Neuronal stem cell (in vitro differentiated cells): ENCODE measurements around the gene NME7.

Experiments
- DNase-seq: peaks from one replicate; pipeline ENCODE4 v3.0.0-alpha.2; 2013; ENCODE audit warnings: low spot score
- H2AFZ ChIP-seq: one replicate; pipeline ENCODE4 v1.6.1; 2013; ENCODE audit warnings: mild to moderate bottlenecking, low read length, inconsistent platforms
- H2AK5ac ChIP-seq: 2 replicates; pipeline ENCODE4 v1.6.1; 2013; ENCODE audit warnings: low read depth, mild to moderate bottlenecking, inconsistent platforms, low read length, moderate library complexity, mixed read lengths
- H2BK120ac ChIP-seq: 2 replicates; pipeline ENCODE4 v1.6.1; 2013; ENCODE audit warnings: low read depth, mild to moderate bottlenecking, inconsistent platforms, low read length, moderate library complexity, mixed read lengths
- H2BK12ac ChIP-seq: one replicate; pipeline ENCODE4 v1.6.1; 2013; ENCODE audit warnings: low read length, inconsistent platforms
- H2BK15ac ChIP-seq: 2 replicates; pipeline ENCODE4 v1.6.1; 2013; ENCODE audit warnings: mild to moderate bottlenecking, low read length, inconsistent platforms, mixed read lengths
- H2BK5ac ChIP-seq: one replicate; pipeline ENCODE4 v1.6.1; 2013; ENCODE audit warnings: inconsistent platforms, mild to moderate bottlenecking, low read length, moderate library complexity
- H3K14ac ChIP-seq: one replicate; pipeline ENCODE4 v1.6.1; 2013; ENCODE audit warnings: low read length, inconsistent platforms
- H3K18ac ChIP-seq: 2 replicates; pipeline ENCODE4 v1.6.1; 2013; ENCODE audit warnings: low read length, inconsistent platforms
- H3K23ac ChIP-seq: 2 replicates; pipeline ENCODE4 v1.6.1; 2013; ENCODE audit warnings: low read depth, mild to moderate bottlenecking, mixed read lengths, low read length, inconsistent platforms; ENCODE audit not compliant: poor library complexity
- H3K27ac ChIP-seq: replicated peaks from 3 replicates; pipeline ENCODE4 v1.5.1; 2013; ENCODE audit warnings: low read length, inconsistent platforms
- H3K27me3 ChIP-seq, 3 experiments: 2 replicates each; pipeline ENCODE4 v1.6.1; 2013; ENCODE audit warnings: low read length in 3 of 3, mild to moderate bottlenecking in 2 of 3, inconsistent platforms in 1 of 3, low read depth in 1 of 3, mixed read lengths in 1 of 3, moderate library complexity in 1 of 3; ENCODE audit not compliant: control insufficient read depth in 3 of 3, insufficient read depth in 3 of 3
- H3K36me3 ChIP-seq, 2 donors: replicated peaks in 1 of 2; 2 replicates each; pipeline ENCODE4 v1.6.1; 2013; ENCODE audit warnings: low read length in 2 of 2; ENCODE audit not compliant: control insufficient read depth in 2 of 2, insufficient read depth in 2 of 2
- H3K4ac ChIP-seq: 2 replicates; pipeline ENCODE4 v1.6.1; 2013; ENCODE audit warnings: inconsistent platforms, mild to moderate bottlenecking, low read length, moderate library complexity
- H3K4me1 ChIP-seq, 2 donors: 1 replicate in 1 of 2; 2 replicates in 1 of 2; pipeline ENCODE4 v1.6.1; 2013; ENCODE audit warnings: low read length in 2 of 2, low read depth in 1 of 2; ENCODE audit not compliant: control insufficient read depth in 2 of 2, insufficient read depth in 1 of 2
- H3K4me2 ChIP-seq: one replicate; pipeline ENCODE4 v1.6.1; 2013; ENCODE audit warnings: mild to moderate bottlenecking, low read length, inconsistent platforms; ENCODE audit not compliant: insufficient read depth, poor library complexity, severe bottlenecking
- H3K4me3 ChIP-seq, 2 donors: 2 replicates each; pipeline ENCODE4 v1.5.1; 2013; ENCODE audit warnings: low read length in 2 of 2, mild to moderate bottlenecking in 2 of 2, inconsistent platforms in 1 of 2, moderate library complexity in 1 of 2
- H3K79me1 ChIP-seq: one replicate; pipeline ENCODE4 v1.6.1; 2013; ENCODE audit warnings: low read depth, mild to moderate bottlenecking, inconsistent platforms, low read length, moderate library complexity
- H3K9ac ChIP-seq: one replicate; pipeline ENCODE4 v1.6.1; 2013; ENCODE audit warnings: mild to moderate bottlenecking, low read depth, low read length, inconsistent platforms; ENCODE audit not compliant: poor library complexity
- H3K9me3 ChIP-seq, 2 donors: replicated peaks in 1 of 2; 2 replicates each; pipeline versions ENCODE3 to v1.6.1; 2013; ENCODE audit warnings: low read length in 2 of 2, mild to moderate bottlenecking in 2 of 2, inconsistent platforms in 1 of 2, low read depth in 1 of 2, mixed read lengths in 1 of 2, moderate library complexity in 1 of 2; ENCODE audit not compliant: control insufficient read depth in 2 of 2, insufficient read depth in 1 of 2
- H4K8ac ChIP-seq: one replicate; pipeline ENCODE4 v1.6.1; 2013; ENCODE audit warnings: low read depth, mild to moderate bottlenecking, inconsistent platforms, low read length, moderate library complexity
- H4K91ac ChIP-seq: one replicate; pipeline ENCODE4 v1.6.1; 2013; ENCODE audit warnings: low read length, low read depth, mild to moderate bottlenecking, inconsistent platforms; ENCODE audit not compliant: poor library complexity
- WGBS, 2 donors: extraction: QIAGEN DNeasy Blood & Tissue Kit; methylation state at CpG; one replicate each; pipeline ENCODE4 v1.1.7; 2013; ENCODE audit warnings: missing lambda C conversion rate in 2 of 2, mixed read lengths in 1 of 2; ENCODE audit not compliant: insufficient read length in 2 of 2, insufficient replicate concordance in 1 of 2; ENCODE audit errors: extremely low coverage in 2 of 2; 5-methylcytosine and 5-hydroxymethylcytosine counted together

The NME7 gene

GRCh38 chr1:169094897-169095569 is 272.6 kb downstream of the NME7 start:
- Histone ChIP-seq H4K8ac (no peak overlapping the region), H2BK12ac (no peak overlapping the region), H3K79me1 (no peaks in the 10 kb centered on the region), H3K9ac (no peak overlapping the region), H3K18ac (no peak overlapping the region), H2BK120ac (no peak overlapping the region), H2AFZ (no peak overlapping the region), H3K23ac (no peak overlapping the region), H3K14ac (no peak overlapping the region), H2BK5ac (no peak overlapping the region), H2AK5ac (no peak overlapping the region), H3K36me3 (no peaks in the 10 kb centered on the region), H4K91ac (no peak overlapping the region), H3K4me1 (no peaks in the 10 kb centered on the region), H3K27ac (no peak overlapping the region), H3K4ac (no peak overlapping the region), H2BK15ac (no peak overlapping the region), H3K4me3 (no peak overlapping the region), H3K4me2 (no peak overlapping the region), H3K27me3 (peaks cover 0 to 9% (median 0%) of the 10 kb centered on the region in 3 experiments), H3K9me3 (no peaks in the 10 kb centered on the region)
- no peak for DNase-seq
- no CpG with 5 or more reads among the region's 4 CpGs for WGBS, 2 donors

- Histone ChIP-seq H3K4me3 (no peak overlapping the region), H3K27me3 (peaks cover 0 to 11% (median 0%) of the 10 kb centered on the region in 3 experiments), H3K4me1 (no peaks in the 10 kb centered on the region), H3K9ac (no peak overlapping the region), H2BK15ac (no peak overlapping the region), H3K23ac (no peak overlapping the region), H3K36me3 (no peaks in the 10 kb centered on the region), H2BK5ac (no peak overlapping the region), H3K18ac (no peak overlapping the region), H2BK12ac (no peak overlapping the region), H3K79me1 (no peaks in the 10 kb centered on the region), H2AK5ac (no peak overlapping the region), H3K4me2 (no peak overlapping the region), H3K14ac (no peak overlapping the region), H4K91ac (no peak overlapping the region), H3K9me3 (no peaks in the 10 kb centered on the region), H2BK120ac (no peak overlapping the region), H4K8ac (no peak overlapping the region), H2AFZ (no peak overlapping the region), H3K4ac (no peak overlapping the region), H3K27ac (no peak overlapping the region)
- WGBS, 2 donors = no CpG with 5 or more reads among the region's 2 CpGs
- no peak for DNase-seq
Measured at GRCh38 chr1:169092399-169092798, 275.2 kb downstream of the NME7 start.

- Histone ChIP-seq H2BK5ac (no peak overlapping the region), H4K8ac (no peak overlapping the region), H3K9ac (no peak overlapping the region), H3K27ac (no peak overlapping the region), H3K4ac (no peak overlapping the region), H2BK15ac (no peak overlapping the region), H3K4me2 (no peak overlapping the region), H2BK120ac (no peak overlapping the region), H3K14ac (no peak overlapping the region), H3K9me3 (no peaks in the 10 kb centered on the region), H3K36me3 (no peaks in the 10 kb centered on the region), H3K4me3 (no peak overlapping the region), H2BK12ac (no peak overlapping the region), H3K79me1 (no peaks in the 10 kb centered on the region), H3K23ac (no peak overlapping the region), H3K4me1 (no peaks in the 10 kb centered on the region), H2AFZ (no peak overlapping the region), H2AK5ac (no peak overlapping the region), H3K27me3 (peaks cover 0 to 11% (median 0%) of the 10 kb centered on the region in 3 experiments), H4K91ac (no peak overlapping the region), H3K18ac (no peak overlapping the region)
- DNase-seq = no peak
- whole genome bisulfite sequencing, 2 donors = no CpG with 5 or more reads among the region's 4 CpGs
Measured at GRCh38 chr1:169091480-169091941, 276.1 kb downstream of the NME7 start.

- H3K4me1 ChIP-seq = no peaks in the 10 kb centered on the region
- H3K27ac ChIP-seq = no peak overlapping the region
- no peak overlapping the region for H3K18ac ChIP-seq
- H2AFZ ChIP-seq = no peak overlapping the region
- no peaks in the 10 kb centered on the region for H3K9me3 ChIP-seq
- no peak overlapping the region for H3K14ac ChIP-seq
- H2BK5ac ChIP-seq = no peak overlapping the region
- H4K8ac ChIP-seq = no peak overlapping the region
- no peak for DNase-seq
- WGBS, 2 donors = no CpG with 5 or more reads among the region's 4 CpGs
- no peak overlapping the region for H2AK5ac ChIP-seq
- H3K36me3 ChIP-seq = no peaks in the 10 kb centered on the region
- H3K9ac ChIP-seq = no peak overlapping the region
- no peak overlapping the region for H2BK15ac ChIP-seq
- no peak overlapping the region for H3K4me2 ChIP-seq
- no peak overlapping the region for H4K91ac ChIP-seq
- H2BK120ac ChIP-seq = no peak overlapping the region
- no peak overlapping the region for H3K4me3 ChIP-seq
- no peak overlapping the region for H2BK12ac ChIP-seq
- no peak overlapping the region for H3K4ac ChIP-seq
- H3K79me1 ChIP-seq = no peaks in the 10 kb centered on the region
- peaks cover 0 to 11% (median 0%) of the 10 kb centered on the region in 3 experiments for H3K27me3 ChIP-seq
- H3K23ac ChIP-seq = no peak overlapping the region
Measured at GRCh38 chr1:169090900-169091311, 276.7 kb downstream of the NME7 start.
